COLO829 (cell line): ENCODE data around the gene PRELID3B.

Experiments
- DNase-seq: peaks from one replicate; pipeline ENCODE4 v3.0.0; 2012; ENCODE audit warnings: low spot score

Gene PRELID3B

DNA sequence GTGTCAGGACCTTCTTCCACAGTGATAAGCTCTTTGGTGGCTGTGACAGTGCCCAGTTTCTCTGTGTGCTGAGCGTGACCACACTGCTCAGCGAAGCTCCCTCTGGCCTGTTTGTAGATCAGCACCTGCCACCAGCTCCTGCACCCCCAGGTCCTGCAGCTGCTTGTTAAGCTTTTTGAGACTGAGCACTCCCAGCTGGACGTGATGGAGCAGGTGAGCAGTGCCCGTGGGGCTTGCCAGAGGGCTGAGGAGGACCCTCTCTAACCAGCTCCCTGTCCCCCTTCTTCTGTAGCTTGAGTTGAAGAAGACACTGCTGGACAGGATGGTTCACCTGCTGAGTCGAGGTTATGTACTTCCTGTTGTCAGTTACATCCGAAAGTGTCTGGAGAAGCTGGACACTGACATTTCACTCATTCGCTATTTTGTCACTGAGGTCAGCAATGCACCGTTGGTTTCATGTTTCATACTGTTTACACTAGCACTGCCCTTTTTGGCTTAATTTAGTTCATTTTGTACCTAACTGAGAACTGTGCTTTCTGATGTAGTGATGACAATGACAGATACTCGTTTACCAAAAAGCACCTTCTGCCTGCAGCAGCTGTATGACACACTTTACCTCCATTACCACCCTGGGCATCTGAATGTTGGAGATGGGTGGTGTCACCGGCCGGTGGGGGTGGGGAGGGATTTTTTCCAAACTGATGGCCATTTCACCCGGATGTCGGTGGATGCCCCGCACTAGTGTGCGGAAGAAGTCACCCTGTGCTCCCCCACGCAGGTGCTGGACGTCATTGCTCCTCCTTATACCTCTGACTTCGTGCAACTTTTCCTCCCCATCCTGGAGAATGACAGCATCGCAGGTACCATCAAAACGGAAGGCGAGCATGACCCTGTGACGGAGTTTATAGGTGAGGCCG lies 49.0 kb downstream of the PRELID3B start:
- DNase-seq: no peak

DNA sequence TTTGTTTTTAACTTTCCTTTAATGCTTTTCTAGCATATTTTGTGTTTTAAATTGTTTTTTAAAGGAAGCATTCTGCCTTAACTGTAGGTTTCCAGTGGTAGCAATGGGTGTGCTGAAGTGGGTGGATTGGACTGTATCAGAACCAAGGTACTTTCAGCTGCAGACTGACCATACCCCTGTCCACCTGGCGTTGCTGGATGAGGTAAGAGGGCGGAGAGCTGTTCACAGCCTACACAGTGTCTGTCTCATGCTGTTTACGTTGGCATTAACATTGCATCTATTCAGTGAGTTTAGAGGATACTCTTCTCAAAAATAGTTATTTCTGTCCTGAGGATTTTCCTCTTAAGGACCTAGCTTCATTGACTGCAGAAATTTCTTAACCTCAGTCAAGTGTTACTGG lies 49.7 kb downstream of the PRELID3B start:
- no peak for DNase-seq

DNA sequence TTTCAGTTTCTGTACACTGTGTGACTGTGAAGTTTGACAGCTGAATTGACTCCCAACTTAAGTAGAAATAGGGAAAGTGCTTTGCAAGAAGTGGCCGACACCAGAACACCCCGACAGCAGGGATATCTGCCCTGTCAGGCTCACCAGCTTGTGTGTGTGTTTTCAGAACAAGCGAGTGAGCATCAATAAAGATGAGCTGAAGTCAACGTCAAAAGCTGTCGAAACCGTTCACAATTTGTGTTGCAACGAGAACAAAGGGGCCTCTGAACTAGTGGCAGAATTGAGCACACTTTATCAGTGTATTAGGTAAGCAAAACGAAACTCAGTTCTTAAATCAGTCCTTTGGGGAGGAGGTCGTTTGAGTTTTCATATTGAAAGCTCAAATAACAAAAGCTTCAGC lies 50.9 kb downstream of the PRELID3B start:
- DNase-seq: no peak

DNA sequence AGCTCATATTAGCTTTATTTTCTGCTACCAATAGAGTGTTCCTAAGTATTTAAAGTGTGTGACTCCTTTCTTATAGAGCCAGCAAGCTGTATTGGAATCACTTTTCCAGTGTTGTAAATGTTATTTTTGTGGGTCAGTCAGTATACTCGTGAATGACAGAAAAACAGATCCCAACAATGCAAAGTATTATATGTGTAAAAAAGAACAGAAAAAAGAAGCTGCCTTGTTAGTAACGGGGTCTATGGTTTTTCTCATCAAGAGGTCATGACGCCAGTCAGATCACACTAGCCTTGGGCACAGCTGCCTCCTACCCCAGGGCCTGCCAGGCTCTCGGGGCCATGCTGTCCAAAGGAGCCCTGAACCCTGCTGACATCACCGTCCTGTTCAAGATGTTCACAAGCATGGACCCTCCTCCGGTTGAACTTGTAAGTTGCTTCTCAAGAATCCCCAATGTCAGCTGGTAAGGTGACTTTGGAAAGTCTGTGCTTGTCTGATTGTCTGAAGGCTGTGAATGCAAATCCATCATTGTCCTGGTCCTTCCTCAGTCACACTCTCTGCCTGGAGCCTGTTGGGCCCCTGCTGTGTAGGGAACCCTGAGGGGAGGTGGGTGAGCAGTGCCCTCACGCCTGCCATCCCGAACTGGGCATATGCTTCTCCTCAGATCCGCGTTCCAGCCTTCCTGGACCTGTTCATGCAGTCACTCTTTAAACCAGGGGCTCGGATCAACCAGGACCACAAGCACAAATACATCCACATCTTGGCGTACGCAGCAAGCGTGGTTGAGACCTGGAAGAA lies 51.7 kb downstream of the PRELID3B start:
- no peak for DNase-seq

DNA sequence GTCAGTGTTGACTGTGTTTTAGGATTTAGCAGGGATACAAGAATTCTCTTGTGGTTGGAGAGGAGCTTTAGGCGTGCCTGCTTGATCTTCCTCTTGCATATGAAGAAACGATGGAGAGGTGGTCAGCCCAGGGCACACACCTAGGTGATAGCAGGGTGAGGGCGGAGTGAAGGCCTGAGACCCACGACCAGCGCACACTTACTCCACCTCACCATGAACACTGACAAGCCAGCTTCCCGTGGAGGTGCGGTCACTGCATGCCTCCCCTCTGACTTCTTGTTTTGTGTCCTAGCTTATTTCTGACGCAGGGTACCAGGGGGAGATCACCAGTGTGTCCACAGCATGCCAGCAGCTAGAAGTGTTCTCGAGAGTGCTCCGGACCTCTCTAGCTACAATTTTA lies 53.4 kb downstream of the PRELID3B start:
- DNase-seq: no peak

DNA sequence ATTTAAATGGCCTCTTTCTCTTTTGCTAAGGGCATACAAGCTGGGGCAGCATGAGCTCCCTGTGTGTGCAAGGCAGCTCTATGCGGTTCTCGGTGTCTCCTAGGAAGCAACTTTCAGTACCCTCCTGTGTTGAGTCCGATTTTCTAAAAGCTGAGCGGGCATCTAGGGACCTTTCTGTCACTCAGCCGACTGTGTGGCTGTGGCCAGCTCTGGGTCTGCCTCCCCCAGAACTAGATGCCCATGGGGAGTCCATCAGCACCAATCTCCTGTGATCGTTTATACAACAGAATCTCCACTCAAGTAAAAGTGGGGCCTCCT lies 54.1 kb downstream of the PRELID3B start:
- no peak for DNase-seq

DNA sequence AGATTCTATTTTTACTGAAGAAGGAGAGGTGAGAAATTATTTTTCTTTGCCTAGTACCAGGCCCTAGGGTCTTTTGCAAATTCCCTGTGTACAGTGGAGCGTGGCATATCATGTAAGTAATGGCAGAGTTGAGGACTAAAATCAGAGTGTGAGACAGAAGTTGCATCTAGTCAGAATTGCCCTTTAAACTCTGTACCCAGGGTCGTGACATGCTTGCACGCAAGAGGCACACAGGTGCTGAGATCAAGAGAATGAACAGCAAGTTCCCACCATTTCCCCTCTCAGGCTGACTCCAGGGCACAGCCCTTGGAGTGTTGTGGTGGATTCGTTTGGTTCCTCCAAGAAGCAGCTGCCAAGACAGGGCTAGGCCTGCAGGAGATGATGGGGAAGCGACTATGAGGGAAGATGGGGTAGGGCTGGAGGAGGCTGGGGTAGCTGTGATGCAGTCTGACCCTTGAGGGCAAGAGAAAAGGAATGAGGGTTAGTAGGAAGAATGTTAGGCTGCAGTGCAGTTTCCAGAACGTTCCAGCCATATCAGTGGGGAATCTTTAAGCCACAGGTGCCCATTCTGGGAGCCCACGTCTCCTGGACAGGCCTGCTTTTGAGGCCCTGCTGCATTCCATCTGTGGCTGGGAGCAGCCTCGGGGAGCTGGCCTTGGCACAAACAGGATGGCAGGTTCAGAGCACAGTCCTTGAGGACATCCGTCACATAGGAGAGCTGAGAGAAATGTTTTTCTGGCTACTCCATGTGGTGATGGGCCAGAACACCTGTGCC lies 54.6 kb downstream of the PRELID3B start:
- no peak for DNase-seq

DNA sequence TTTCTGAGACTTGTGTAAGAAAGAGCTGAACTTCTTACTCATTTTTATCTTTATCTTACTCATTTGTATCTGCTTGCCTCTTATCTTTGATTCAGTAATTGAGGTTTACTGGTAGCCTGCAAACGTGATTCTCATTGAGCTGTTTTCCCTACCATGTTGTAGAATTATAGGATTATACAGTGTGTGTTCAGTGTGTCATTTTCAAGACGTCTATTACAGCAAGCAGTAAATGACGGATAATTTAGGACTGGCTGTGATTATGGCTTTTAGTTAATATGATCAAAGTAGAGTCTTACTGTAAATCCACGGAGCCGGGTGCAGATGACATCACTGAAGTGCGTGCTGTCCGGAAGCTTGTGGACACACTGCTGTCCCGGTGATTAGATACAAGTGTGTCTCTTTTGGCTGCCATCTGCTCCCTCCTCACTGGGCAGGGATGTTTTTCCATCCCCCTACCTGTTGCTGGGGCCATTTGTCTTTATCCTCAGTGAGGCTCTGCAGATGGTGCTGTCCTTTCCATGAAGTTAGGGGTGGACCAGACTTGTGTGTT lies 55.5 kb downstream of the PRELID3B start:
- DNase-seq: no peak

DNA sequence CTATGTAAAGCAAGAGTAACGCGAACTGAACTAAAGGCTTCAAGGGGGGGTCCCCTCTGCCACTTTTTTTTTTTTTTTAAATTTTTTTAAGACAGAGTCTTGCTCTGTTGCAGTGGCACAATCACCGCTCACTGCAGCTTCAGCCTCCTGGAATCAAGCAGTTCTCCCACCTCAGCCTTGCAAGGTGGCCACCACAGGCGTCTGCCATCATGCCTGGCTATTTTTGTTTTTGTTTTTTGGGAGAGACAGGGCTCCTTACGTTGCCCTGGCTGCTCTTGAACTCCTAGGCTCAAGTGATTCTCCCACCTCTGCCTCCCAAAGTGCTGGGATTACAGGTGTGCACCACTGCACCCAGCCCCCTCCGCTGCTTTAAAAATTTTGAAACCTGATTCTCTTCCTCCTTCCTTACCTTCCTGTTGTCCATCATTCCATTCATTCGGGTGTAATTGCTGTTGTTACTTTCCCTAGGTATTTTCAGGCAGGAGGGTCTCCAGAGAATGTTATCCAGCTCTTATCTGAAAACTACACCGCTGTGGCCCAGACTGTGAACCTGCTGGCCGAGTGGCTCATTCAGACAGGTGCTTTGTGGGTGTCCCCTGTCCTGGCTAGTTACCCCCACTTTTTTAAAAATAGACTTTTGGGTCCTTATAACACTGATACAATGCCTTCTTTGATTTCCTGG lies 56.2 kb downstream of the PRELID3B start:
- no peak for DNase-seq

DNA sequence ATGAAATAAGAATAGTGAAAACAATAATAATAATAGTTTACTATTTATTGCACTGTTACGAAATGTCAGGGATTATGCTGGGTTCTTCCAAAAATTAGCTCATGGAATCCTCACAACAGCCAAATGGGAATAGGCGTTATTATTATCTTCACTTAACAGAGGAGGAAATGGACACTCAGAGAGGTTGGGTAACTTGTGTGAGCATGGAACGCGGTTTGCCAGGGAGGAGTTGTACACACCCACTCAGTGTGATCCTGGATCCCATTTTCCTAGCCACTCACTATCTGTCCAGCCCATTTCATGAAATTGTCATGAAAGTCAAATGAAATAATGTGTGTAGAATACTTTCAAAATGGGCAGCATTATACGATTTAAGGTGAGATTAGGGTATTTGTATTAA lies 56.9 kb downstream of the PRELID3B start:
- no peak for DNase-seq

DNA sequence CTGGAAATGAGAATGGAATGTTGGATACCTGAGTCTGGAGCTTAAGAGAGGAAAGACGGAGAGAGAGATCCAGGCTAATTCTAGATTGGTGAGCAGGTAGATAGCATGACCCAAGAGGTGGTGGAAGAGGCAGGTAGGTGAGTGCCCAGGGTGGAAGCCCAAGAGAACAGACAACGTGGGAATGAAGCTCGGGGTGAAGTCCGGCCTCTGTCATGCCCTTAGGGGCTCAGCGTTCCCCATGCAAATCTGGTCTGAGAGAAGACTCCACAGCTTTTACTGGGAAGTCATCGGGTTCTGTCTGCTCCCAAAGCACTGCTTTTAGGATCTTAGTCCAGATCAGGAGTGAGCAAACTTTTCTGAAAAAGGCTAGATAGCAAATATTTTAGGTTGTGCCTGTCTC lies 57.9 kb downstream of the PRELID3B start:
- DNase-seq: no peak
